ENCODE data around the gene KCNIP4.

GRCh38 chr4:21242163-21242562, 706.4 kb downstream of the KCNIP4 start:
- TF ChIP-seq CTCF (IDR thresholded peaks at IDR 0.05), result no peak
- no peak for TF ChIP-seq EP300 (IDR thresholded peaks at IDR 0.05)
- TF ChIP-seq POLR2A (IDR thresholded peaks at IDR 0.05), result no peak

Data from tibial nerve (tissue), 4 donors.